SK-N-SH treated with all-trans-retinoic acid at 6 μM for 48 hours (cell line): ENCODE measurements around the gene NRG4.

Experiments
- SNAI2 ChIP-seq: fragments of 250-450 bp; sonication (Bioruptor Pico); IDR thresholded peaks from 2 replicates; pipeline ENCODE4 v1.5.0; 2020; ENCODE audit warnings: mild to moderate bottlenecking, moderate library complexity
- TSHZ2 ChIP-seq: fragments of 250-450 bp; sonication (Bioruptor Pico); IDR thresholded peaks from 2 replicates; pipeline ENCODE4 v1.5.0; 2020; ENCODE audit warnings: mild to moderate bottlenecking, moderate library complexity
- ZFP3 ChIP-seq: fragments of 250-450 bp; sonication (Bioruptor Pico); IDR thresholded peaks from 2 replicates; pipeline ENCODE4 v1.5.0; 2020; ENCODE audit warnings: mild to moderate bottlenecking, moderate library complexity

- no peak for TF ChIP-seq ZFP3 (CRISPR knock-in tag)
- no peak for TF ChIP-seq SNAI2 (CRISPR knock-in tag)
- TF ChIP-seq TSHZ2 (CRISPR knock-in tag): no peak
These were observed 69.8 kb downstream of the NRG4 start for GRCh38 chr15:75942464-75942863.
